ENCODE results near the gene MMEL1. TPM values are rescaled to one million over a fixed set of nuclear protein-coding genes. Genes with fewer than 3 reads are reported as not detected.
"Not testable (repeated sequence)": the region's sequence is repeated elsewhere in the genome, so short reads cannot be mapped to it uniquely, and the experiment has no call there.

Gene MMEL1
- total and polyA plus RNA-seq, 12 donors, result 0.17 to 3.9 (median 0.67) TPM; not detected in 7

GRCh38 chr1:2573250-2573920 is 59.4 kb downstream of the MMEL1 start:
- Histone ChIP-seq H3K36me3 (no peaks in the 10 kb centered on the region), H3K27me3 (peaks cover 0 to 3% (median 0%) of the 10 kb centered on the region in 7 donors), H3K9me3 (peaks cover 0 to 11% (median 0%) of the 10 kb centered on the region in 11 donors), H3K4me3 (no peak overlapping the region), H3K27ac (no peak overlapping the region), H3K4me1 (peaks cover 7 to 29% (median 22%) of the 10 kb centered on the region in 9 donors)
- WGBS, 2 donors, result 86 to 87% methylated on average over 8 of the region's 8 CpGs
- TF ChIP-seq, protein P1, sequence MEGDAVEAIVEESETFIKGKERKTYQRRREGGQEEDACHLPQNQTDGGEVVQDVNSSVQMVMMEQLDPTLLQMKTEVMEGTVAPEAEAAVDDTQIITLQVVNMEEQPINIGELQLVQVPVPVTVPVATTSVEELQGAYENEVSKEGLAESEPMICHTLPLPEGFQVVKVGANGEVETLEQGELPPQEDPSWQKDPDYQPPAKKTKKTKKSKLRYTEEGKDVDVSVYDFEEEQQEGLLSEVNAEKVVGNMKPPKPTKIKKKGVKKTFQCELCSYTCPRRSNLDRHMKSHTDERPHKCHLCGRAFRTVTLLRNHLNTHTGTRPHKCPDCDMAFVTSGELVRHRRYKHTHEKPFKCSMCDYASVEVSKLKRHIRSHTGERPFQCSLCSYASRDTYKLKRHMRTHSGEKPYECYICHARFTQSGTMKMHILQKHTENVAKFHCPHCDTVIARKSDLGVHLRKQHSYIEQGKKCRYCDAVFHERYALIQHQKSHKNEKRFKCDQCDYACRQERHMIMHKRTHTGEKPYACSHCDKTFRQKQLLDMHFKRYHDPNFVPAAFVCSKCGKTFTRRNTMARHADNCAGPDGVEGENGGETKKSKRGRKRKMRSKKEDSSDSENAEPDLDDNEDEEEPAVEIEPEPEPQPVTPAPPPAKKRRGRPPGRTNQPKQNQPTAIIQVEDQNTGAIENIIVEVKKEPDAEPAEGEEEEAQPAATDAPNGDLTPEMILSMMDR (IDR thresholded peaks at IDR 0.05), result no peak
- DNase-seq, result no peak
- no peak for ATAC-seq
- intact Hi-C loops (cut with DNase I), result no loop called here

GRCh38 chr1:2571348-2571747 is 61.5 kb downstream of the MMEL1 start:
- no peak for DNase-seq
- TF ChIP-seq, protein P1 (IDR thresholded peaks at IDR 0.05), result no peak
- intact Hi-C loops (cut with DNase I), result no loop called here
- no peak for ATAC-seq
- Histone ChIP-seq H3K27ac (no peak overlapping the region), H3K36me3 (no peaks in the 10 kb centered on the region), H3K27me3 (peaks cover 0 to 12% (median 0%) of the 10 kb centered on the region in 7 donors), H3K4me1 (peaks cover 3 to 10% (median 9%) of the 10 kb centered on the region in 9 donors), H3K9me3 (peaks cover 0 to 11% (median 0%) of the 10 kb centered on the region in 11 donors), H3K4me3 (no peak overlapping the region)
- 90 to 96% methylated on average over 9 of the region's 9 CpGs for WGBS, 2 donors

GRCh38 chr1:2570332-2570731 is 62.5 kb downstream of the MMEL1 start:
- no peak for ATAC-seq

DNA sequence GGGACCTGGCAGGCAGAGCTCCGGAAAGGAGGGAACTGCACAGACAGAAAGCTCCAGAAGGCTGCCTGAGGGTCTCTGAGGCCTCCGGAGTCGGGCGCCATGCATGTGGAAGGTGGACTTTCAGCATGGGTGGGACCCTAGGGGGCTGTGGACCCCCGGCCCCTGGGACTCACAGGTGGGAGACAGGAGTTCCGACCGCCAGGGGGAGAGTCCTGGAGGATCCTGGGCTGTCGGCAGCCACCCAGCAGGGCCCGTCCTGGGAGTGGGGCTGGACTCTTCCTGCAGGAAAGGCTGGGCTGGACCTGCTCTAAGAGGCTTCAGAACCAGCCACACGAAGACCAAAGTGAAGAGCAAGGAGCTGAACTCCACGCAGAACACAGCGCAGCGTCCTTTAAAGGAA is 63.1 kb downstream of the MMEL1 start:
- 80% methylated on average over 13 of the region's 13 CpGs for WGBS, 2 donors
- ATAC-seq (peak in 5 of 8 donors; percentile 19 to 49 (median 43)), DNase-seq (peak in 1 of 2 donors; percentile 14)
- H3K4me1 ChIP-seq; H3K4me3 ChIP-seq; H3K27ac ChIP-seq; H3K36me3 ChIP-seq; intact Hi-C loops (cut with DNase I): not testable (repeated sequence)
- Histone ChIP-seq H3K27me3 (peaks cover 0 to 19% (median 0%) of the 10 kb centered on the region in 7 donors), H3K9me3 (peaks cover 0 to 11% (median 0%) of the 10 kb centered on the region in 11 donors)

More at GRCh38 chr1:2570332-2570731, 62.5 kb downstream of the MMEL1 start:
- no peak for DNase-seq
- peaks cover 0 to 13% (median 0%) of the 10 kb centered on the region in 7 donors for H3K27me3 ChIP-seq
- TF ChIP-seq, protein P1 (IDR thresholded peaks at IDR 0.05), result no peak
- intact Hi-C loops (cut with DNase I), result no loop called here
- H3K9me3 ChIP-seq, result peaks cover 0 to 11% (median 0%) of the 10 kb centered on the region in 11 donors
- 88 to 89% methylated on average over 17 of the region's 17 CpGs for WGBS, 2 donors
- no peak overlapping the region for H3K4me3 ChIP-seq
- H3K4me1 ChIP-seq, result peaks cover 0 to under 1% (median 0%) of the 10 kb centered on the region in 9 donors
- no peak overlapping the region for H3K27ac ChIP-seq
- H3K36me3 ChIP-seq, result no peaks in the 10 kb centered on the region

DNA sequence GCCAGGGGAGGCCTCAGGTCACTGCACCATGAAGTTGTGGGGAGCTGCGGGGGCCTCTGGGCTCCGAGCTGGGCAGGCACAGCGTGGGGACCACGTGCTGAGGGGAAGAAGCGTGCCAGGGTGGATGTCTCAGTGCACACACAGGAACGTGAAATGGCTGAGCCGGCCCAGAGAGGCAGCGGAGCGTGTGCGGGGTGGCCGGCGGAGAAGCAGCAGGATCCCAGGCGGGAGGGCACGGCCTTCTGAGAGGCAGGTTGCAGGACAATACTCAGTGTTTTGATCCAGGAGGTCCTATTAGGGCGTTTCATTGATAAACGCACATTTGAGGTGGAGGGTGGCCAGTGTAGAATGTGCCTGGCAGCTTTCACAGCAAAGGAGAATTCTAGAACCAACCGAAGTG is 63.8 kb downstream of the MMEL1 start:
- Histone ChIP-seq H3K36me3 (no peaks in the 10 kb centered on the region), H3K9me3 (peaks cover 0 to 10% (median 0%) of the 10 kb centered on the region in 11 donors), H3K27ac (no peak overlapping the region), H3K27me3 (peaks cover 0 to 22% (median 0%) of the 10 kb centered on the region in 7 donors), H3K4me3 (no peak overlapping the region), H3K4me1 (no peaks in the 10 kb centered on the region)
- ATAC-seq (no peak), DNase-seq (no peak)
- intact Hi-C loops (cut with DNase I), result no loop called here
- TF ChIP-seq, protein P1 (IDR thresholded peaks at IDR 0.05), result no peak
- 84 to 86% methylated on average over 15 to 16 of the region's 17 CpGs for WGBS, 2 donors

DNA sequence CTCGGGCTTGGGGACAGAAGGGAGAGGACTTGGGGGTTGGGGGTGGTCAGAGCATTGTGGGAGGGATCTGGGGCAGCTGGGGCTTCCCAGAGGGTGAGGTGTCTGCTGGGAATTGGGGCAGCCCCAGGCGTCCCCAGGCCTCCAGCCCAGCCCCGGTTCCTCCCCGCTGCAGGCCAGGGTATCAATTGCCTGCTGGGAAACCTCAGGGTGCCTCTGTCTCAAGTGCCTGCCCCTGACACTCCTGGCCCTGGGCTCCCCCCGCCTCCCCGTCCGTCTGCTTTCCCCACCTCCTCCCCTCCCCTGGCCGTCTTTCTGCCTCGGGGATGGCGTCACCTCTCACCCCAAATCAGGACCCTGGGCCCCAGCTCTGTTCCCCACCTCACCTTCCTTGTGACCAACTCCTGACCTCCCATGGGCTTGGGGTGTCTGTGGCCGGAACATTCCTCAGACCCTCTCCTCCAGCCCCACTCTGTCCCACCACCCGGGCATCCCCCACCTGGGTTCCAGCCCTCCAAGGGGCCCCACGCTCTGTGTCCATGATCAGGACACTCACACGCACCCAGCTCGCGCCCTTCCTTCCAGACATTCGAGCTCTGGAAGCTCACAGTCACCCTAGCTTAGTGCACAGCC is 64.5 kb downstream of the MMEL1 start:
- 44 to 52% methylated on average over 9 to 11 of the region's 17 CpGs for WGBS, 2 donors
- peak in 1 of 8 donors; percentile 11 for ATAC-seq

More for the DNA sequence above, 64.5 kb downstream of the MMEL1 start:
- DNase-seq; H3K27ac ChIP-seq; H3K9me3 ChIP-seq; H3K4me3 ChIP-seq; intact Hi-C loops (cut with DNase I); H3K36me3 ChIP-seq; H3K4me1 ChIP-seq: not testable (repeated sequence)
- H3K27me3 ChIP-seq, result peaks cover 0 to 22% (median 0%) of the 10 kb centered on the region in 7 donors

Measured in heart right ventricle (tissue), 16 donors.